NCI-H446 treated with DMSO at 0.1 percent for 48 hours (cell line): ENCODE results near the gene MSX1.

Source experiments
- DNase-seq: peaks from one replicate; lab custom pipeline; 2025; lab: John Stamatoyannopoulos, UW

The MSX1 gene

GRCh38 chr4:4857809-4858508 lies 1.5 kb upstream of the MSX1 start:
- no peak for DNase-seq

GRCh38 chr4:4858527-4859324 lies 739 bp upstream of the MSX1 start:
- no peak for DNase-seq

GRCh38 chr4:4859799-4860599 lies 534 bp downstream of the MSX1 start:
- no peak for DNase-seq

- no peak for DNase-seq
These were observed 1.3 kb downstream of the MSX1 start for GRCh38 chr4:4860600-4861389.

GRCh38 chr4:4861390-4862018 lies 2.0 kb downstream of the MSX1 start:
- no peak for DNase-seq

- DNase-seq, result no peak
These were observed 2.6 kb downstream of the MSX1 start for GRCh38 chr4:4862071-4862551.

- DNase-seq, result no peak
These were observed 3.4 kb downstream of the MSX1 start for GRCh38 chr4:4862665-4863482.

- no peak for DNase-seq
These were observed 5.0 kb downstream of the MSX1 start for GRCh38 chr4:4864443-4864939.

- DNase-seq, result no peak
These were observed 5.7 kb downstream of the MSX1 start for GRCh38 chr4:4864940-4865704.

GRCh38 chr4:4865705-4866123 lies 6.2 kb downstream of the MSX1 start:
- DNase-seq, result no peak

- no peak for DNase-seq
These were observed 6.8 kb downstream of the MSX1 start for GRCh38 chr4:4866124-4866865.

GRCh38 chr4:4866866-4867374 lies 7.5 kb downstream of the MSX1 start:
- DNase-seq, result no peak

- DNase-seq, result no peak
These were observed 8.0 kb downstream of the MSX1 start for GRCh38 chr4:4867375-4868039.

GRCh38 chr4:4868040-4868757 lies 8.7 kb downstream of the MSX1 start:
- no peak for DNase-seq

GRCh38 chr4:4868758-4869723 lies 9.6 kb downstream of the MSX1 start:
- DNase-seq, result no peak
